HepG2 (cell line): ENCODE results near the gene LCORL. TPM values are rescaled to one million over a fixed set of nuclear protein-coding genes. Genes with fewer than 3 reads are reported as not detected.

Experiments used
- ATAC-seq: fragments of 200-7000 bp; cut with Tn5 transposase; 3 replicates; pipeline ENCODE4 v1.9.1; 2020; ENCODE audit warnings: mild to moderate bottlenecking, moderate library complexity
- BruUV-seq: library from RNA; stranded (reverse); fragments of 400-500 nt; replicated peaks from 2 replicates; lab custom pipeline; 2021; lab: Mats Ljungman, UMichigan
- CTCF ChIA-PET: fragments of 300-600 bp; formaldehyde crosslinking; extraction: SDS; loops from one replicate; lab custom pipeline; 2021; ENCODE audit warnings: low total read pairs, inconsistent platforms, low intra/inter-chr PET ratio; lab: Yijun Ruan, JAX
- POLR2A ChIA-PET: fragments of 350-600 bp; sonication (Branson Sonifier 250); formaldehyde crosslinking; loops from one replicate; lab custom pipeline; 2020; ENCODE audit warnings: antibody characterized with exemption, inconsistent platforms; lab: Yijun Ruan, JAX
- DNase-seq: peaks from one replicate; pipeline ENCODE4 v3.0.0-alpha.2; 2015; ENCODE audit warnings: low spot score
- FAIRE-seq: peaks from 3 replicates; lab custom pipeline; 2011; peaks lifted over from hg19 to GRCh38; lab: Jason Lieb, UNC
- H2AFZ ChIP-seq: one replicate; pipeline ENCODE4 v1.6.1; 2011; ENCODE audit warnings: low read length, inconsistent platforms
- H3K27ac ChIP-seq: fragments of 300-600 bp; 3 replicates; pipeline ENCODE4 v1.8.0; 2011; ENCODE audit warnings: mixed run types, mild to moderate bottlenecking, mixed read lengths, low read length, inconsistent platforms; ENCODE audit not compliant: insufficient read depth; ENCODE audit errors: extremely low read length
- H3K27me3 ChIP-seq, 2 experiments: fragments of 200-600 bp in 1 of 2; 2 replicates in 1 of 2; 3 replicates in 1 of 2; pipeline versions ENCODE4 v1.6.0 to v1.8.0; 2011; ENCODE audit warnings: low read length in 2 of 2, mild to moderate bottlenecking in 2 of 2, moderate library complexity in 2 of 2, inconsistent platforms in 1 of 2; ENCODE audit not compliant: insufficient read depth in 2 of 2, control insufficient read depth in 1 of 2
- H3K36me3 ChIP-seq, 2 experiments: fragments of 200-600 bp in 1 of 2; replicated peaks in 1 of 2; 2 replicates in 1 of 2; 3 replicates in 1 of 2; pipeline versions ENCODE4 v1.5.1 to v1.8.0; 2011; ENCODE audit warnings: low read length in 2 of 2, inconsistent platforms in 1 of 2; ENCODE audit not compliant: insufficient read depth in 2 of 2, control insufficient read depth in 1 of 2
- H3K4me1 ChIP-seq: 2 replicates; pipeline ENCODE4 v1.5.1; 2012; ENCODE audit warnings: low read length, inconsistent platforms; ENCODE audit not compliant: insufficient read depth
- H3K4me2 ChIP-seq: 2 replicates; pipeline ENCODE4 v1.6.0; 2011; ENCODE audit warnings: low read depth, low read length, inconsistent platforms
- H3K4me3 ChIP-seq, 3 experiments: fragments of 200-600 bp in 1 of 3; sonication (generic), shearing (Covaris generic) in 1 of 3; replicated peaks in 1 of 3; 2 replicates each; pipeline ENCODE4 v1.5.1; 2011 to 2016; ENCODE audit warnings: low read length in 3 of 3, inconsistent platforms in 2 of 3, low read depth in 2 of 3, mild to moderate bottlenecking in 2 of 3, control low read depth in 1 of 3, mixed read lengths in 1 of 3; ENCODE audit not compliant: insufficient read depth in 1 of 3
- H3K79me2 ChIP-seq: one replicate; pipeline ENCODE4 v1.6.1; 2011; ENCODE audit warnings: low read length, inconsistent platforms; ENCODE audit not compliant: insufficient read depth
- H3K9ac ChIP-seq: 2 replicates; pipeline ENCODE4 v1.6.0; 2011; ENCODE audit warnings: mild to moderate bottlenecking, low read depth, low read length, inconsistent platforms; ENCODE audit not compliant: insufficient read depth
- H3K9me3 ChIP-seq: 2 replicates; pipeline ENCODE4 v1.5.1; 2012; ENCODE audit warnings: mild to moderate bottlenecking, low read length
- H4K20me1 ChIP-seq: 2 replicates; pipeline ENCODE4 v1.6.0; 2011; ENCODE audit warnings: inconsistent platforms, mild to moderate bottlenecking, low read length, moderate library complexity; ENCODE audit not compliant: insufficient read depth
- ELF3 ChIP-seq: IDR thresholded peaks from 2 replicates; pipeline ENCODE4 v1.6.1; 2016; ENCODE audit warnings: missing genetic modification reagents, missing compliant biosample characterization
- KDM6A ChIP-seq: IDR thresholded peaks from 2 replicates; pipeline ENCODE4 v1.6.1; 2016; ENCODE audit warnings: low read depth
- KLF11 ChIP-seq: IDR thresholded peaks from 2 replicates; pipeline ENCODE4 v1.6.1; 2016; ENCODE audit warnings: missing compliant biosample characterization
- MED13 ChIP-seq: sonication (generic); formaldehyde crosslinking; IDR thresholded peaks from 2 replicates; pipeline ENCODE4 v1.5.0; 2020; ENCODE audit warnings: missing genetic modification reagents
- MEF2D ChIP-seq: sonication (generic); formaldehyde crosslinking; IDR thresholded peaks from 2 replicates; pipeline ENCODE4 v1.5.1; 2020; ENCODE audit warnings: mild to moderate bottlenecking, missing genetic modification reagents
- RARA ChIP-seq: IDR thresholded peaks from 2 replicates; pipeline ENCODE4 v1.6.1; 2016; ENCODE audit warnings: missing genetic modification reagents, missing compliant biosample characterization
- RBM22 ChIP-seq: fragments of 200-400 bp; formaldehyde crosslinking; optimal IDR thresholded peaks from 2 replicates; pipeline ENCODE3; 2017; ENCODE audit warnings: mild to moderate bottlenecking, low read length, moderate library complexity
- RFX1 ChIP-seq: fragments of 450-650 bp; IDR thresholded peaks from 2 replicates; pipeline ENCODE4 v1.6.1; 2017
- TMF1 ChIP-seq: sonication (generic); formaldehyde crosslinking; IDR thresholded peaks from 2 replicates; pipeline ENCODE4 v1.8.1; 2022; ENCODE audit warnings: low read depth, missing genetic modification reagents
- U2AF1 ChIP-seq: fragments of 200-400 bp; formaldehyde crosslinking; optimal IDR thresholded peaks from 2 replicates; pipeline ENCODE3; 2017; ENCODE audit warnings: mild to moderate bottlenecking, low read depth, low read length
- ZNF562 ChIP-seq: sonication (generic); formaldehyde crosslinking; IDR thresholded peaks from 2 replicates; pipeline ENCODE4 v1.8.0; 2022; ENCODE audit warnings: missing genetic modification reagents, borderline replicate concordance
- ZNF572 ChIP-seq: sonication (generic); formaldehyde crosslinking; IDR thresholded peaks from 2 replicates; pipeline ENCODE4 v1.5.1; 2020; ENCODE audit warnings: mild to moderate bottlenecking, missing genetic modification reagents
- WGBS: methylation state at CpG from one replicate; pipeline ENCODE4 v1.1.6; 2017; ENCODE audit warnings: low lambda C conversion rate; 5-methylcytosine and 5-hydroxymethylcytosine counted together
- in situ Hi-C: cut with HindIII; loops from 2 replicates; pipeline ENCODE4 v1.10.0; 2017; ENCODE audit warnings: low pct_unique_long_range_greater_than_20kb; ENCODE audit not compliant: extremely low pct_ligation_motif_present
- intact Hi-C: fragments of 100-400 bp; cut with micrococcal nuclease; formaldehyde crosslinking; loops from one replicate; pipeline ENCODE4 v1.10.0; 2022; ENCODE audit not compliant: unreplicated experiment
- polyA plus RNA-seq, 8 experiments: library from polyadenylated mRNA; depleted of rRNA in 3 of 8; stranded (reverse) in 7 of 8; unstranded in 1 of 8; fragments of >200 nt; fragmentation: Illumina TruSeq in 4 of 8; extraction: Trizol in 4 of 8; gene quantifications; 2 replicates each; pipeline versions ENCODE4 v1.2.1 to v1.2.3, GENCODE V29; 2011 to 2016; ENCODE audit warnings: low read depth in 4 of 8, missing spikeins in 1 of 8, mixed read lengths in 1 of 8; ENCODE audit not compliant: insufficient read depth in 1 of 8
- total RNA-seq, 5 experiments: library from RNA; depleted of rRNA; stranded (reverse); fragments of >200 nt; fragmentation: Illumina TruSeq; extraction: Trizol; gene quantifications; 2 replicates each; pipeline ENCODE4 v1.2.3, GENCODE V29; 2016; ENCODE audit warnings: low read depth in 1 of 5
- TF ChIP-seq, protein P1 (sequence below): sonication (generic); formaldehyde crosslinking; IDR thresholded peaks from 2 replicates; pipeline ENCODE4 v1.9.0; 2022; ENCODE audit warnings: missing genetic modification reagents, mild to moderate bottlenecking, borderline replicate concordance
- TF ChIP-seq, protein P2 (sequence below): sonication (generic); formaldehyde crosslinking; IDR thresholded peaks from 2 replicates; pipeline ENCODE4 v1.8.1; 2023; ENCODE audit warnings: mild to moderate bottlenecking, moderate library complexity, missing genetic modification reagents
- TF ChIP-seq, protein P3 (sequence below): sonication (generic); formaldehyde crosslinking; IDR thresholded peaks from 2 replicates; pipeline ENCODE4 v1.5.0; 2020; ENCODE audit warnings: mild to moderate bottlenecking, missing genetic modification reagents
- TF ChIP-seq, protein P4 (sequence below): sonication (generic); formaldehyde crosslinking; IDR thresholded peaks from 2 replicates; pipeline ENCODE4 v1.4.0; 2020; ENCODE audit warnings: missing genetic modification reagents

LCORL gene
- total and polyA plus RNA-seq, 2 of the 13 experiments (the other 11 are each of a cell fraction or from before 2014, with no cell fraction given), result 5.3 to 14.5 TPM

DNA sequence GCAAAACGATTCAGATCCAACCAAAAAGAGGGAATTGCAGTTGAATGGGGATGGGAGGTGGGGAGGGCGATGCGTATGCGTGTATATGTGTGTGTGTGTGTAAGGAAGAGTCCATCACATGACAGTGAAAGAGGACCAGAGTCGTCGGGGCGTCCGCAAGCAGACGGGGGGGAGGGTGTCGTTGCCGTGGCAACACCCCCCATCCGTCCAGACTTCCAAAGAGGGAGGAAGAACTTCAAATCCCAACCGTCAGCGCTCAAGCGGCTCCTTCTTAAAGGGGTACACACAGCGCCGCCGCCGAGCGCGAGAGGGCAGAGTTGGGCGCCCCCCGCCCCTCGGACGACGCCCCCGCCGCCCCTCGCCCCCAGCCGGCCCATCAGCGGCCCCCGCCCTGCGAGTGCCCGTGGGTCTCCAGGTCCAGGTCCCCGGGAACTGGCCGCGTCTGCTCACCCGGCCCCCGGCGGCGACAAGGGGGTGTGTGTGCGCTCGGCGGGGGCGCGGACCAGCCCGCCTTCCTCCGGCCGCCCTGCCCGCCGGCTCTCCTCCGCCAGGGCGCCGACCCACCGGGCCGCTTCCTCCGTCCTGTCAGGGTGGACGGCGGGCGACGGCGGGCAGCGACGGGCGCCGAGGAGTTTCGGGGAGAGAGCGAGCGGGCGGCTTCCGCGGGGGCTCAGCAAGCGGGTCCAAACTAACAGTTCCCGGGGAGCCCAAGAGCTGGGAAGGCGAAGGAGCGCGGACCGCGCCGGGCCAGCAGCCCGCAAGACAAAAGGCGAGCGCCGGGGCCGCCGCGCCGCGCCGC, 685 bp downstream of the LCORL start:
- WGBS, result 3% methylated on average over 14 of the region's 90 CpGs
- peaks cover 21% of the 10 kb centered on the region for H3K4me1 ChIP-seq
- peak overlapping the region; percentile 79 for H3K4me2 ChIP-seq
- in situ Hi-C loops (loop anchor here (10.0 to 25.0 kb wide), 2 partner anchors 206 to 459 kb away; partner anchors contain the start of genes DCAF16 and NCAPG), intact Hi-C loops (loop anchor here (1.0 kb wide), 1 partner anchor 211 kb away; the partner anchor contains the start of genes DCAF16 and NCAPG)
- BruUV-seq, result no TSS peak
- H2AFZ ChIP-seq, result no peak overlapping the region
- DNase-seq, result peak; percentile 73
- peak; percentile 36 for ATAC-seq
- ChIA-PET CTCF (no interaction called here), POLR2A (no interaction called here)
- peaks cover 49% of the 10 kb centered on the region for H3K79me2 ChIP-seq
- H3K36me3 ChIP-seq, result no peaks in the 10 kb centered on the region
- H3K9ac ChIP-seq, result peak overlapping the region; percentile 87
- H4K20me1 ChIP-seq, result peaks cover 20% of the 10 kb centered on the region
- H3K9me3 ChIP-seq, result no peaks in the 10 kb centered on the region
- H3K27me3 ChIP-seq, result peaks cover 0 to 15% of the 10 kb centered on the region in 2 experiments; a peak in 1 of 5 replicates
- FAIRE-seq, result no peak
- peak overlapping the region; percentile 89 to 97 (median 93) for H3K4me3 ChIP-seq
- peak overlapping the region; percentile 96 for H3K27ac ChIP-seq
- TF ChIP-seq ELF3 (CRISPR knock-in tag) (no peak), RBM22 (no peak), MED13 (CRISPR knock-in tag) (no peak), KLF11 (no peak), ZNF572 (CRISPR knock-in tag) (no peak), MEF2D (0 out of 2 replicates have a peak, but pooled peaks have one; percentile 22), KDM6A (CRISPR knock-in tag) (no peak), ZNF562 (CRISPR knock-in tag) (no peak), U2AF1 (no peak), TMF1 (0 out of 2 replicates have a peak, but pooled peaks have one; percentile 2), RARA (CRISPR knock-in tag) (no peak), RFX1 (peak; percentile 67)
- TF ChIP-seq, protein P1, sequence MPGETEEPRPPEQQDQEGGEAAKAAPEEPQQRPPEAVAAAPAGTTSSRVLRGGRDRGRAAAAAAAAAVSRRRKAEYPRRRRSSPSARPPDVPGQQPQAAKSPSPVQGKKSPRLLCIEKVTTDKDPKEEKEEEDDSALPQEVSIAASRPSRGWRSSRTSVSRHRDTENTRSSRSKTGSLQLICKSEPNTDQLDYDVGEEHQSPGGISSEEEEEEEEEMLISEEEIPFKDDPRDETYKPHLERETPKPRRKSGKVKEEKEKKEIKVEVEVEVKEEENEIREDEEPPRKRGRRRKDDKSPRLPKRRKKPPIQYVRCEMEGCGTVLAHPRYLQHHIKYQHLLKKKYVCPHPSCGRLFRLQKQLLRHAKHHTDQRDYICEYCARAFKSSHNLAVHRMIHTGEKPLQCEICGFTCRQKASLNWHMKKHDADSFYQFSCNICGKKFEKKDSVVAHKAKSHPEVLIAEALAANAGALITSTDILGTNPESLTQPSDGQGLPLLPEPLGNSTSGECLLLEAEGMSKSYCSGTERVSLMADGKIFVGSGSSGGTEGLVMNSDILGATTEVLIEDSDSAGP, result peak; percentile 99
- TF ChIP-seq, protein P2, sequence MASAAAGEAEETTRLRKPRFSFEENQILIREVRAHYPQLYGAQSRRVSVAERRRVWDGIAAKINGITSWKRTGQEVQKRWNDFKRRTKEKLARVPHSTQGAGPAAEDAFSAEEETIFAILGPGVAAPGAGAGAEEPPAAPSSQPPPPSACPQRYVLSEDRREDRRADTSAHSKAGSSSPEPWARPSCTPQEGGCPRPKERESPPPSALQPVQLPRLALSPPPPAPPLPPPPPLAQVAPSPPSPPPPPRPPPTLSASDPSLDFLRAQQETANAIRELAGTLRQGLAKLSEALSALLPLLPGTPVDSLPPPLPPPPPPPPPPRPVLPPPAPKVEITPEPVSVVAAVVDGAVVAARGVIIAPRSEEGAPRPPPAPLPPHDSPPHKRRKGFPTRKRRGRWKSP, result 0 out of 2 replicates have a peak, but pooled peaks have one; percentile 2
- TF ChIP-seq, protein P3, sequence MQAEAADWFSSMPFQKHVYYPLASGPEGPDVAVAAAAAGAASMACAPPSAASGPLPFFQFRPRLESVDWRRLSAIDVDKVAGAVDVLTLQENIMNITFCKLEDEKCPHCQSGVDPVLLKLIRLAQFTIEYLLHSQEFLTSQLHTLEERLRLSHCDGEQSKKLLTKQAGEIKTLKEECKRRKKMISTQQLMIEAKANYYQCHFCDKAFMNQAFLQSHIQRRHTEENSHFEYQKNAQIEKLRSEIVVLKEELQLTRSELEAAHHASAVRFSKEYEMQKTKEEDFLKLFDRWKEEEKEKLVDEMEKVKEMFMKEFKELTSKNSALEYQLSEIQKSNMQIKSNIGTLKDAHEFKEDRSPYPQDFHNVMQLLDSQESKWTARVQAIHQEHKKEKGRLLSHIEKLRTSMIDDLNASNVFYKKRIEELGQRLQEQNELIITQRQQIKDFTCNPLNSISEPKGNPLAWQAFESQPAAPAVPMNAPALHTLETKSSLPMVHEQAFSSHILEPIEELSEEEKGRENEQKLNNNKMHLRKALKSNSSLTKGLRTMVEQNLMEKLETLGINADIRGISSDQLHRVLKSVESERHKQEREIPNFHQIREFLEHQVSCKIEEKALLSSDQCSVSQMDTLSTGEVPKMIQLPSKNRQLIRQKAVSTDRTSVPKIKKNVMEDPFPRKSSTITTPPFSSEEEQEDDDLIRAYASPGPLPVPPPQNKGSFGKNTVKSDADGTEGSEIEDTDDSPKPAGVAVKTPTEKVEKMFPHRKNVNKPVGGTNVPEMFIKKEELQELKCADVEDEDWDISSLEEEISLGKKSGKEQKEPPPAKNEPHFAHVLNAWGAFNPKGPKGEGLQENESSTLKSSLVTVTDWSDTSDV (CRISPR knock-in tag), result no peak
- TF ChIP-seq, protein P4, sequence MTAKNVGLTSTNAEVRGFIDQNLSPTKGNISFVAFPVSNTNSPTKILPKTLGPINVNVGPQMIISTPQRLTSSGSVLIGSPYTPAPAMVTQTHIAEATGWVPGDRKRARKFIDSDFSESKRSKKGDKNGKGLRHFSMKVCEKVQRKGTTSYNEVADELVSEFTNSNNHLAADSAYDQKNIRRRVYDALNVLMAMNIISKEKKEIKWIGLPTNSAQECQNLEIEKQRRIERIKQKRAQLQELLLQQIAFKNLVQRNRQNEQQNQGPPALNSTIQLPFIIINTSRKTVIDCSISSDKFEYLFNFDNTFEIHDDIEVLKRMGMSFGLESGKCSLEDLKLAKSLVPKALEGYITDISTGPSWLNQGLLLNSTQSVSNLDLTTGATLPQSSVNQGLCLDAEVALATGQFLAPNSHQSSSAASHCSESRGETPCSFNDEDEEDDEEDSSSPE, result no peak
